SK-N-SH treated with all-trans-retinoic acid at 6 μM for 48 hours (cell line): ENCODE data around the gene ARHGAP9.

Experiments used
- ATAC-seq: fragments of 200-7000 bp; cut with Tn5 transposase; 3 replicates; pipeline ENCODE4 v1.9.1; 2020; ENCODE audit warnings: mild to moderate bottlenecking, moderate library complexity
- ARNTL ChIP-seq: fragments of 450-650 bp; formaldehyde crosslinking; IDR thresholded peaks from 2 replicates; pipeline ENCODE4 v1.5.0; 2020; ENCODE audit warnings: low read depth, mild to moderate bottlenecking, moderate library complexity, borderline replicate concordance
- BACH2 ChIP-seq: fragments of 250-450 bp; sonication (Bioruptor Pico); IDR thresholded peaks from 2 replicates; pipeline ENCODE4 v1.9.0; 2021; ENCODE audit warnings: mild to moderate bottlenecking, borderline replicate concordance
- GLIS3 ChIP-seq: fragments of 250-450 bp; sonication (Bioruptor Pico); IDR thresholded peaks from 2 replicates; pipeline ENCODE4 v1.5.0; 2020; ENCODE audit warnings: mild to moderate bottlenecking, moderate library complexity
- OSR1 ChIP-seq: fragments of 250-450 bp; sonication (Bioruptor Pico); IDR thresholded peaks from 2 replicates; pipeline ENCODE4 v1.8.0; 2022; ENCODE audit warnings: moderate library complexity, mild to moderate bottlenecking, inconsistent platforms
- PPARA ChIP-seq: fragments of 250-450 bp; sonication (Bioruptor Pico); IDR thresholded peaks from 2 replicates; pipeline ENCODE4 v1.5.0; 2020; ENCODE audit warnings: mild to moderate bottlenecking, borderline replicate concordance
- RARB ChIP-seq: fragments of 250-450 bp; sonication (Bioruptor Pico); IDR thresholded peaks from 2 replicates; pipeline ENCODE4 v1.8.0; 2021; ENCODE audit warnings: mild to moderate bottlenecking, moderate library complexity
- SNAI2 ChIP-seq: fragments of 250-450 bp; sonication (Bioruptor Pico); IDR thresholded peaks from 2 replicates; pipeline ENCODE4 v1.5.0; 2020; ENCODE audit warnings: mild to moderate bottlenecking, moderate library complexity
- TCF4 ChIP-seq: fragments of 250-450 bp; sonication (Bioruptor Pico); IDR thresholded peaks from 2 replicates; pipeline ENCODE4 v1.8.0; 2021; ENCODE audit warnings: mild to moderate bottlenecking, moderate library complexity, borderline replicate concordance
- TOX ChIP-seq: fragments of 250-450 bp; sonication (Bioruptor Pico); IDR thresholded peaks from 2 replicates; pipeline ENCODE4 v1.8.0; 2021; ENCODE audit warnings: mild to moderate bottlenecking, moderate library complexity, borderline replicate concordance
- ZC3H10 ChIP-seq: fragments of 250-450 bp; sonication (Bioruptor Pico); IDR thresholded peaks from 2 replicates; pipeline ENCODE4 v1.5.1; 2021; ENCODE audit warnings: mild to moderate bottlenecking, moderate library complexity
- ZNF565 ChIP-seq: fragments of 450-650 bp; formaldehyde crosslinking; conservative IDR thresholded peaks from 2 replicates; pipeline ENCODE4 v1.5.0; 2020; ENCODE audit warnings: low read depth, mild to moderate bottlenecking, moderate library complexity
- ZNF70 ChIP-seq: fragments of 450-650 bp; formaldehyde crosslinking; IDR thresholded peaks from 2 replicates; pipeline ENCODE4 v1.5.0; 2020; ENCODE audit warnings: mild to moderate bottlenecking, moderate library complexity
- ZNF8 ChIP-seq: fragments of 450-650 bp; formaldehyde crosslinking; IDR thresholded peaks from 2 replicates; pipeline ENCODE4 v1.5.0; 2020; ENCODE audit warnings: mild to moderate bottlenecking, moderate library complexity
- TF ChIP-seq, protein P1 (sequence below): fragments of 250-450 bp; sonication (Bioruptor Pico); IDR thresholded peaks from 2 replicates; pipeline ENCODE4 v1.8.0; 2021; ENCODE audit warnings: low read depth, mild to moderate bottlenecking, moderate library complexity, borderline replicate concordance
- TF ChIP-seq, protein P2 (sequence below): fragments of 250-450 bp; sonication (Bioruptor Pico); IDR thresholded peaks from 2 replicates; pipeline ENCODE4 v1.8.0; 2020; ENCODE audit warnings: mild to moderate bottlenecking, moderate library complexity, borderline replicate concordance
- TF ChIP-seq, protein P3 (sequence below): fragments of 250-450 bp; sonication (Bioruptor Pico); IDR thresholded peaks from 2 replicates; pipeline ENCODE4 v1.5.1; 2021; ENCODE audit warnings: mild to moderate bottlenecking, moderate library complexity
- TF ChIP-seq, protein P4 (sequence below): fragments of 250-450 bp; sonication (Bioruptor Pico); IDR thresholded peaks from 2 replicates; pipeline ENCODE4 v1.5.0; 2020; ENCODE audit warnings: mild to moderate bottlenecking, moderate library complexity

Gene ARHGAP9

GRCh38 chr12:57522887-57523705, 43.4 kb upstream of the ARHGAP9 start:
- TF ChIP-seq ARNTL (CRISPR knock-in tag) (no peak), OSR1 (no peak), TOX (CRISPR knock-in tag) (no peak)
- TF ChIP-seq, protein P1, sequence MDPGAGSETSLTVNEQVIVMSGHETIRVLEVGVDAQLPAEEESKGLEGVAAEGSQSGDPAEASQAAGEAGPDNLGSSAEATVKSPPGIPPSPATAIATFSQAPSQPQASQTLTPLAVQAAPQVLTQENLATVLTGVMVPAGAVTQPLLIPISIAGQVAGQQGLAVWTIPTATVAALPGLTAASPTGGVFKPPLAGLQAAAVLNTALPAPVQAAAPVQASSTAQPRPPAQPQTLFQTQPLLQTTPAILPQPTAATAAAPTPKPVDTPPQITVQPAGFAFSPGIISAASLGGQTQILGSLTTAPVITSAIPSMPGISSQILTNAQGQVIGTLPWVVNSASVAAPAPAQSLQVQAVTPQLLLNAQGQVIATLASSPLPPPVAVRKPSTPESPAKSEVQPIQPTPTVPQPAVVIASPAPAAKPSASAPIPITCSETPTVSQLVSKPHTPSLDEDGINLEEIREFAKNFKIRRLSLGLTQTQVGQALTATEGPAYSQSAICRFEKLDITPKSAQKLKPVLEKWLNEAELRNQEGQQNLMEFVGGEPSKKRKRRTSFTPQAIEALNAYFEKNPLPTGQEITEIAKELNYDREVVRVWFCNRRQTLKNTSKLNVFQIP (CRISPR knock-in tag), result no peak
- ATAC-seq, result no peak; the same call in 2 of the 3 replicates

GRCh38 chr12:57522011-57522886, 42.6 kb upstream of the ARHGAP9 start, which contains the start of gene MBD6:
Gene MBD6 (plus strand): TSS chr12:57522824. CDS start chr12:57524304, 1,480 bp downstream.
- peak; percentile 15 for ATAC-seq
- no peak for TF ChIP-seq ZNF70 (CRISPR knock-in tag)
- TF ChIP-seq ZNF565 (CRISPR knock-in tag), result no peak
- no peak for TF ChIP-seq TOX (CRISPR knock-in tag)
- TF ChIP-seq OSR1, result no peak
- 0 out of 2 replicates have a peak, but pooled peaks have one; percentile 27 for TF ChIP-seq TCF4 (CRISPR knock-in tag)
- no peak for TF ChIP-seq PPARA (CRISPR knock-in tag)
- no peak for TF ChIP-seq ZNF8 (CRISPR knock-in tag)
- no peak for TF ChIP-seq BACH2 (CRISPR knock-in tag)
- no peak for TF ChIP-seq GLIS3 (CRISPR knock-in tag)
- TF ChIP-seq ZC3H10 (CRISPR knock-in tag), result no peak
- TF ChIP-seq, protein P2, sequence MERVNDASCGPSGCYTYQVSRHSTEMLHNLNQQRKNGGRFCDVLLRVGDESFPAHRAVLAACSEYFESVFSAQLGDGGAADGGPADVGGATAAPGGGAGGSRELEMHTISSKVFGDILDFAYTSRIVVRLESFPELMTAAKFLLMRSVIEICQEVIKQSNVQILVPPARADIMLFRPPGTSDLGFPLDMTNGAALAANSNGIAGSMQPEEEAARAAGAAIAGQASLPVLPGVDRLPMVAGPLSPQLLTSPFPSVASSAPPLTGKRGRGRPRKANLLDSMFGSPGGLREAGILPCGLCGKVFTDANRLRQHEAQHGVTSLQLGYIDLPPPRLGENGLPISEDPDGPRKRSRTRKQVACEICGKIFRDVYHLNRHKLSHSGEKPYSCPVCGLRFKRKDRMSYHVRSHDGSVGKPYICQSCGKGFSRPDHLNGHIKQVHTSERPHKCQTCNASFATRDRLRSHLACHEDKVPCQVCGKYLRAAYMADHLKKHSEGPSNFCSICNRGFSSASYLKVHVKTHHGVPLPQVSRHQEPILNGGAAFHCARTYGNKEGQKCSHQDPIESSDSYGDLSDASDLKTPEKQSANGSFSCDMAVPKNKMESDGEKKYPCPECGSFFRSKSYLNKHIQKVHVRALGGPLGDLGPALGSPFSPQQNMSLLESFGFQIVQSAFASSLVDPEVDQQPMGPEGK, result peak; percentile 94; the same call in 1 of the 2 replicates
- TF ChIP-seq, protein P3, sequence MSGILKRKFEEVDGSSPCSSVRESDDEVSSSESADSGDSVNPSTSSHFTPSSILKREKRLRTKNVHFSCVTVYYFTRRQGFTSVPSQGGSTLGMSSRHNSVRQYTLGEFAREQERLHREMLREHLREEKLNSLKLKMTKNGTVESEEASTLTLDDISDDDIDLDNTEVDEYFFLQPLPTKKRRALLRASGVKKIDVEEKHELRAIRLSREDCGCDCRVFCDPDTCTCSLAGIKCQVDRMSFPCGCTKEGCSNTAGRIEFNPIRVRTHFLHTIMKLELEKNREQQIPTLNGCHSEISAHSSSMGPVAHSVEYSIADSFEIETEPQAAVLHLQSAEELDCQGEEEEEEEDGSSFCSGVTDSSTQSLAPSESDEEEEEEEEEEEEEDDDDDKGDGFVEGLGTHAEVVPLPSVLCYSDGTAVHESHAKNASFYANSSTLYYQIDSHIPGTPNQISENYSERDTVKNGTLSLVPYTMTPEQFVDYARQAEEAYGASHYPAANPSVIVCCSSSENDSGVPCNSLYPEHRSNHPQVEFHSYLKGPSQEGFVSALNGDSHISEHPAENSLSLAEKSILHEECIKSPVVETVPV, result no peak
- TF ChIP-seq RARB (CRISPR knock-in tag), result no peak
- no peak for TF ChIP-seq ARNTL (CRISPR knock-in tag)

DNA sequence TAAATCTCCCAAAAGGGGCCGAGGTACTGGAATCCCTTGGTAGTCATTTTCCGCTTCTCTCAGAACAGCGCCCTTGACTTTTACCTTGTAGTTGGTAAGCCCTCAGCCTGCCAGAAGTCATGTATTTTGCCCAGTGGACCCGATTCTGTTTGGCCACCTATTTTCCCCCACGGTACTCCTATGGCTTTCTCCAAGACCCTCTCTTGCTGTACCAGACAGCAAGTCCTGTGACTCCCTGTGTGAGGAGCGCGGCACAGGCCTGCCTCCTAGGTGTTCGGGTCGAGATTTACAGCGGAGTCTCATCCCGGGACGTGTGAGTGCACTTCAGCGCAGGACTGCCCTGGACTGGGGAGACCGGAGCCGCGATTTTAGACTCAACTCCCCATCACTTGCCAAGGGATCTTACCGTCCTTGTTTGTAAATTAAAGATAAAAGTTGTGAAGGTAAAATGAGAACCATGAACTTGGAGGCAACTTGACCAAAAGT, 41.9 kb upstream of the ARHGAP9 start:
- ATAC-seq, result no peak
- TF ChIP-seq ARNTL (CRISPR knock-in tag), result no peak
- TF ChIP-seq SNAI2 (CRISPR knock-in tag), result peak; percentile 54; the same call in 1 of the 2 replicates
- TF ChIP-seq, protein P4, sequence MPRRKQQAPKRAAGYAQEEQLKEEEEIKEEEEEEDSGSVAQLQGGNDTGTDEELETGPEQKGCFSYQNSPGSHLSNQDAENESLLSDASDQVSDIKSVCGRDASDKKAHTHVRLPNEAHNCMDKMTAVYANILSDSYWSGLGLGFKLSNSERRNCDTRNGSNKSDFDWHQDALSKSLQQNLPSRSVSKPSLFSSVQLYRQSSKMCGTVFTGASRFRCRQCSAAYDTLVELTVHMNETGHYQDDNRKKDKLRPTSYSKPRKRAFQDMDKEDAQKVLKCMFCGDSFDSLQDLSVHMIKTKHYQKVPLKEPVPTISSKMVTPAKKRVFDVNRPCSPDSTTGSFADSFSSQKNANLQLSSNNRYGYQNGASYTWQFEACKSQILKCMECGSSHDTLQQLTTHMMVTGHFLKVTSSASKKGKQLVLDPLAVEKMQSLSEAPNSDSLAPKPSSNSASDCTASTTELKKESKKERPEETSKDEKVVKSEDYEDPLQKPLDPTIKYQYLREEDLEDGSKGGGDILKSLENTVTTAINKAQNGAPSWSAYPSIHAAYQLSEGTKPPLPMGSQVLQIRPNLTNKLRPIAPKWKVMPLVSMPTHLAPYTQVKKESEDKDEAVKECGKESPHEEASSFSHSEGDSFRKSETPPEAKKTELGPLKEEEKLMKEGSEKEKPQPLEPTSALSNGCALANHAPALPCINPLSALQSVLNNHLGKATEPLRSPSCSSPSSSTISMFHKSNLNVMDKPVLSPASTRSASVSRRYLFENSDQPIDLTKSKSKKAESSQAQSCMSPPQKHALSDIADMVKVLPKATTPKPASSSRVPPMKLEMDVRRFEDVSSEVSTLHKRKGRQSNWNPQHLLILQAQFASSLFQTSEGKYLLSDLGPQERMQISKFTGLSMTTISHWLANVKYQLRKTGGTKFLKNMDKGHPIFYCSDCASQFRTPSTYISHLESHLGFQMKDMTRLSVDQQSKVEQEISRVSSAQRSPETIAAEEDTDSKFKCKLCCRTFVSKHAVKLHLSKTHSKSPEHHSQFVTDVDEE (CRISPR knock-in tag), result no peak
